Measurements from ENCODE around the gene ENTPD6. TPM values are rescaled to one million over a fixed set of nuclear protein-coding genes. Genes with fewer than 3 reads are reported as not detected.
A peak's percentile ranks its signal among the peaks of the same experiment; 100 is the strongest.

ENTPD6 gene
- total RNA-seq, 1 experiment from 2014 or later, result 53.5 TPM

DNA sequence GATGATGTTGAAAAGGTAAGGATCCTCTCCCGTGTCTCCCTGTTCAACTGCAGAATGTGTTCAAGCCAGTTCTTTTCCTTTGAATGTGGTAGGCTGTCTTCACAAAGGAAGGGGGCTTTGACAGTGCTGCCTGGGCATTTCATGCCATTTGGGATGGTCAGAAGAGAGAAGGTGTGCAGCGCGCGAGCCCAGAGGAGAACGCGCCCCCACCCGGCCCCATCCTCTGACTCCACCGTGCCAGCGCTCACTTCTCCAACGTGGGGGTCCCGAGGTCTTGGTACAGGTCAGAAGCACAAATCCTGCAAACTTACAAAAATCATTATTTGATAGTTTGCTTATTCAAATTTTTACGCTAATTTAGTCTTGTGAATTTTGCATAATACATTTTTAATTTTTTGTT lies 14.4 kb downstream of the ENTPD6 start:
- Histone ChIP-seq H3K4me3 (no peak overlapping the region), H3K9me3 (replicated peaks) (no peaks in the 10 kb centered on the region), H3K27ac (no peak overlapping the region), H3K36me3 (peaks cover 23% of the 10 kb centered on the region), H3K4me1 (no peaks in the 10 kb centered on the region), H3K27me3 (no peaks in the 10 kb centered on the region)
- DNase-seq, result no peak

DNA sequence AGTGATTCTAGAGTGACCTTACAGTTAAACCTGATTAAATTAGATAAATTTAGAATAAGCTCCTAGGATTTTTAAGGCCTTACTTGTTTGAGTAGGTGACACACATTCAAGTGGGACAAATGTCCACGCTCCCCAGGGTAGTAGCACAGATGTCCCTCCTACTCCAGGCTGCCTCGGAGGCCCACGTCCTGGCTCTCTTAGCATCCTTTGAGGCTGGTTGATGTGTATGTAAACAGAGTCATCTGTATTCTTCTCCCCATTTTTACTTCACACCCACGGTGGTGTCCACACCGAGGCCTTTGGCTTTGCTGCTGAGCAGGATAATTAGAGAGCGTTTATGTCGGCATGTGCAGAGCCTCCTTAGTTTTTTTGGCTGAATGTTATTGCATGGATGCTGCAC lies 15.8 kb downstream of the ENTPD6 start:
- no peaks in the 10 kb centered on the region for H3K9me3 ChIP-seq (replicated peaks)
- DNase-seq, result no peak
- H3K4me1 ChIP-seq, result no peaks in the 10 kb centered on the region
- H3K27ac ChIP-seq, result no peak overlapping the region
- peaks cover 32% of the 10 kb centered on the region for H3K36me3 ChIP-seq
- no peaks in the 10 kb centered on the region for H3K27me3 ChIP-seq
- no peak overlapping the region for H3K4me3 ChIP-seq

DNA sequence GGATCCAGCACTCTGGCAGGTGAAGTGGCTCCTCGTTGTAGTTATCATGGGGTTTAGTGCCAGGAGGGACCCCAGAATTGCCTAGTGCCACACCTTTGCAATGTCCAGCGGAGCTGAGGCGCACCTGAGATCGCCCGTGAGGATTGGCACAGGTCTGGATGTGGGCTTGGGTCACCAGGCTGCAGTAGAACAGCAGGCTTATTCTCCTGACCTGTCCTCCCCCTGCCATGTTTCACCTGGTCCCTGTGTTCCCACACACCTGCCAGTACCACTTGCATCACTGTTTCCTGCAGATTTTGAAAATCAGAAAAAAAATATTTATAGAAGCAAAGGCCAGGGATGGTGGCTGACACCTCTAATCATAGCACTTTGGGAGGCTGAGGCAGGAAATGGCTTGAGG lies 16.7 kb downstream of the ENTPD6 start:
- no peaks in the 10 kb centered on the region for H3K9me3 ChIP-seq (replicated peaks)
- peaks cover 30% of the 10 kb centered on the region for H3K36me3 ChIP-seq
- H3K27me3 ChIP-seq, result no peaks in the 10 kb centered on the region
- H3K4me3 ChIP-seq, result no peak overlapping the region
- no peak overlapping the region for H3K27ac ChIP-seq
- no peaks in the 10 kb centered on the region for H3K4me1 ChIP-seq
- no peak for DNase-seq

DNA sequence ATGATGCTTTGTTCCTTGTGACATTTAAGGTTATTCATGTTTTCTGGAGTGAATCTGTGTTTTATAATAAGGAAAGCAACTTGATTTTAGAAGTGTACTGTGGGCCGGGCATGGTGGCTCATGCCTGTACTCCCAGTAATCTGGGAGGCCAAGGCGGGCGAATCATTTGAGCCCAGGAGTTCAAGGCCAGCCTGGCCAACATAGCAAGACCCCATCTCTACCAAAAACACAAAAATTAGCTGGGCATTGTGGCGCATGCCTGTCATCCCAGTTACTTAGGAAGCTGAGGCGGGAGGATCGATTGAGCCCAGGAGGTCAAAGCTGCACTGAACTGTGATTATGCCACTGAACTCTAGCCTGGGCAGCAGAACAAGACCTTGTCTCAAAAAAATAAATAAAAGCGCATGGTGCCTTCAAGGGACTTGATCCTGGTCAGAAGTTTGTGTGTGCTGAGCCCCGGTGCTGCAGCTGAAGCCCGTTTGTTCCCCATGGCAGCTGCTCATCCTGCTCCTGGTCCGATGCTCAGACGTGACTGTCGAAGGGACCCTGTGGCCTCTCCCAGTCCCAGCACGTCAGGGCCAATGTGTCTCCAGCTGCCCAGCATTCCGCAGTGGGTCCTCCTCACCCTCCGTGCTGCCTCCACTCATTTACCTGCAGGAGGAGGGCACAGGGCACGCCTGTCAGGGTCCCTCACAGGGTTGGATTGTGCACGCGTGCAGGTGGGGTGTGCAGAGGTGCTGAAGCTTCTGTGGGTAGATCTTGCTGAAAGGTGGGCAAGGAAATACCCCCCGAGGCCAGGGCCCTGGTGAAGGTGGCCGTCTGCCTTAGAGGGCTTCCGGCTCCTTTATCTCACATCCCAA lies 18.3 kb downstream of the ENTPD6 start:
- no peak for DNase-seq
- Histone ChIP-seq H3K9me3 (replicated peaks) (no peaks in the 10 kb centered on the region), H3K4me1 (peaks cover 2% of the 10 kb centered on the region), H3K4me3 (no peak overlapping the region), H3K27ac (no peak overlapping the region), H3K27me3 (no peaks in the 10 kb centered on the region), H3K36me3 (peaks cover 32% of the 10 kb centered on the region)

GRCh38 chr20:25214426-25214790 lies 18.9 kb downstream of the ENTPD6 start:
- Histone ChIP-seq H3K27ac (no peak overlapping the region), H3K27me3 (no peaks in the 10 kb centered on the region), H3K4me3 (no peak overlapping the region), H3K4me1 (peaks cover 8% of the 10 kb centered on the region), H3K9me3 (replicated peaks) (no peaks in the 10 kb centered on the region), H3K36me3 (peaks cover 32% of the 10 kb centered on the region)
- DNase-seq, result no peak

DNA sequence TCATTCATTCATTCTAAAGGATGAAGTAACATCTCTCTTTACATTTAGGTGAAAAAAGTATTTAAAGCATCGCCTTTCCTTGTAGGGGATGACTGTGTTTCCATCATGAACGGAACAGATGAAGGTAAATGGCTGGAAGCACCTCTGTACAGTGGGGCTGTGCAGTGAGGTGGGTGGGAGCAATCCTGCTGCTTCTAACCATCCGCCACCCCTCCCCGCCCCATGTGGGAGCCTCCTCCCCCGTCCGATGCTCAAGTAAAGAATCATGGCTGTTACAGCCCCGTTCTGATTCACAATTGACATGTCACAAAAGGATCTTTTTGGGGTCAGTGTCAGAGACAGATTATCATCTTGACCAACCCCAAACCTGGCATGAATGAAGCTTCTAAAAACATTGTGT lies 19.3 kb downstream of the ENTPD6 start:
- no peak for DNase-seq
- Histone ChIP-seq H3K9me3 (replicated peaks) (no peaks in the 10 kb centered on the region), H3K27me3 (no peaks in the 10 kb centered on the region), H3K27ac (no peak overlapping the region), H3K4me1 (peaks cover 12% of the 10 kb centered on the region), H3K36me3 (peaks cover 32% of the 10 kb centered on the region), H3K4me3 (no peak overlapping the region)

GRCh38 chr20:25215521-25215920 lies 20.0 kb downstream of the ENTPD6 start:
- peaks cover 30% of the 10 kb centered on the region for H3K36me3 ChIP-seq

GRCh38 chr20:25216199-25216945 lies 20.9 kb downstream of the ENTPD6 start:
- H3K27ac ChIP-seq, result no peak overlapping the region
- peaks cover 28% of the 10 kb centered on the region for H3K36me3 ChIP-seq
- H3K4me1 ChIP-seq, result peaks cover 24% of the 10 kb centered on the region
- no peak for DNase-seq
- no peak overlapping the region for H3K4me3 ChIP-seq
- H3K9me3 ChIP-seq (replicated peaks), result no peaks in the 10 kb centered on the region
- no peaks in the 10 kb centered on the region for H3K27me3 ChIP-seq

More at GRCh38 chr20:25215521-25215920, 20.0 kb downstream of the ENTPD6 start:
- no peak overlapping the region for H3K27ac ChIP-seq
- no peaks in the 10 kb centered on the region for H3K27me3 ChIP-seq
- peaks cover 18% of the 10 kb centered on the region for H3K4me1 ChIP-seq
- H3K9me3 ChIP-seq (replicated peaks), result no peaks in the 10 kb centered on the region
- no peak overlapping the region for H3K4me3 ChIP-seq
- no peak for DNase-seq

DNA sequence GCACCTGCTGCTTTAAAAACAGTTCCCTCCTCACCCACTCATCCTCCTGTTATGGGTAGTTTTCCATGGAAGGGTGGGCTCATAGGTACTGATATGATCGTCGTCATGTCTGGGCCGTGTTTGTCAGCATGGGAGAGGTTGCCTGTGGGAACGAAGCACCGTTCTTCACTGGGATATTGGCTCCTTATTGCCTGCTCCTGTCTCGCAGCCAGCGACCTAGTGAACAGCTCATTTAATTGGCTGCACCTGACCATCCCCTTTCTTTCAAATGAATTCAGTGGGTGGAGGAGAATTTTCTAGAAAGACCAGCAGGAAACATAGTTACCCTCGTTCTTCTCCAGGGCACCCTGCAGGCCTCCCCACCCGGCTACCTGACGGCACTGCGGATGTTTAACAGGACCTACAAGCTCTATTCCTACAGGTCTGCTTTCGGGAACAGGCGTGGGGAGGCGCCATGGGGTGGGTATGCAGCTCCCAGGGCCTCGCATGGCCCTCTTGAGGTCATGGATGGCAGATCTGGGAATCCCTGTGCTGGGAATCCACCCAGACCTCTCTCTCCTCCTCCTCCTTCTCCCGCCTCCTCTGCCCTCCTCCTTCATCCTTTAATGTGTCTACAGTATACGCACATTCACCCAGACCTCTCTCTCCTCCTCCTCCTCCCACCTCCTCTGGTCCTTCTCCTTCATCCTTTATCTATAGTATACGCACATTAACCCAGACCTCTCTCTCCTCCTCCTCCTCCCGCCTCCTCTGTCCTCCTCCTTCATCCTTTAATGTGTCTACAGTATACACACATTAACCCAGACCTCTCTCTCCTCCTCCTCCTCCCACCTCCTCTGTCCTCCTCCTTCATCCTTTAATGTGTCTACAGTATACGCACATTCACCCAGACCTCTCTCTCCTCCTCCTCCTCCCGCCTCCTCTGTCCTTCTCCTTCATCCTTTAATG lies 21.9 kb downstream of the ENTPD6 start:
- Histone ChIP-seq H3K4me1 (peaks cover 27% of the 10 kb centered on the region), H3K27me3 (no peaks in the 10 kb centered on the region), H3K9me3 (replicated peaks) (no peaks in the 10 kb centered on the region), H3K4me3 (no peak overlapping the region), H3K27ac (no peak overlapping the region), H3K36me3 (peaks cover 24% of the 10 kb centered on the region; the same call in 1 of the 2 replicates)
- no peak for DNase-seq

DNA sequence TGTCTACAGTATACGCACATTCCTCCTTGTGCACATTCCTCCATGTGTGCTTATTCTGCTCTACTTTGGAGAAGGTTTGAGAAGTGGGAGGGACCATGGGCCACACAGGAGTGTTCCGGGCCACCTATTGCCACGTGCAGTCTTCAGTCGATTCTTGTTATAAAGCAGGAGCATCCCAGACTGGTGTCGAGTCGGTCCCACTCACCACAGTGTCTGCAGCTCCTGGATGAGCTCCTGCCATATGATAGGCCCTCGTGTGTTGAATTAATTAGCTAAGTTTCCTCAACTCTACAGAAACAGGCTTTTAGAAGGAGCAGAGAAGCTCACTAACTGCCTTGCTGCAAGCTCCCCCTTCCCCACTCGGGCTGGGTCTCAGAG lies 22.6 kb downstream of the ENTPD6 start:
- DNase-seq, result no peak
- H3K36me3 ChIP-seq, result peaks cover 21% of the 10 kb centered on the region; the same call in 1 of the 2 replicates

GRCh38 chr20:25218492-25218891 lies 23.0 kb downstream of the ENTPD6 start:
- no peak overlapping the region for H3K27ac ChIP-seq
- H3K27me3 ChIP-seq, result no peaks in the 10 kb centered on the region
- no peak overlapping the region for H3K4me3 ChIP-seq
- no peak for DNase-seq
- no peaks in the 10 kb centered on the region for H3K9me3 ChIP-seq (replicated peaks)
- peaks cover 36% of the 10 kb centered on the region for H3K4me1 ChIP-seq
- peaks cover 17% of the 10 kb centered on the region; the same call in 1 of the 2 replicates for H3K36me3 ChIP-seq

More for the DNA sequence above, 22.6 kb downstream of the ENTPD6 start:
- H3K27me3 ChIP-seq, result no peaks in the 10 kb centered on the region
- H3K4me3 ChIP-seq, result no peak overlapping the region
- H3K27ac ChIP-seq, result no peak overlapping the region
- H3K4me1 ChIP-seq, result peaks cover 32% of the 10 kb centered on the region
- H3K9me3 ChIP-seq (replicated peaks), result no peaks in the 10 kb centered on the region

- Histone ChIP-seq H3K9me3 (replicated peaks) (no peaks in the 10 kb centered on the region), H3K4me1 (peaks cover 42% of the 10 kb centered on the region), H3K27me3 (no peaks in the 10 kb centered on the region), H3K27ac (peak overlapping the region; percentile 39), H3K4me3 (no peak overlapping the region), H3K36me3 (peaks cover 16% of the 10 kb centered on the region; the same call in 1 of the 2 replicates)
- DNase-seq, result no peak
Observed at GRCh38 chr20:25219365-25219764, 23.9 kb downstream of the ENTPD6 start.

DNA sequence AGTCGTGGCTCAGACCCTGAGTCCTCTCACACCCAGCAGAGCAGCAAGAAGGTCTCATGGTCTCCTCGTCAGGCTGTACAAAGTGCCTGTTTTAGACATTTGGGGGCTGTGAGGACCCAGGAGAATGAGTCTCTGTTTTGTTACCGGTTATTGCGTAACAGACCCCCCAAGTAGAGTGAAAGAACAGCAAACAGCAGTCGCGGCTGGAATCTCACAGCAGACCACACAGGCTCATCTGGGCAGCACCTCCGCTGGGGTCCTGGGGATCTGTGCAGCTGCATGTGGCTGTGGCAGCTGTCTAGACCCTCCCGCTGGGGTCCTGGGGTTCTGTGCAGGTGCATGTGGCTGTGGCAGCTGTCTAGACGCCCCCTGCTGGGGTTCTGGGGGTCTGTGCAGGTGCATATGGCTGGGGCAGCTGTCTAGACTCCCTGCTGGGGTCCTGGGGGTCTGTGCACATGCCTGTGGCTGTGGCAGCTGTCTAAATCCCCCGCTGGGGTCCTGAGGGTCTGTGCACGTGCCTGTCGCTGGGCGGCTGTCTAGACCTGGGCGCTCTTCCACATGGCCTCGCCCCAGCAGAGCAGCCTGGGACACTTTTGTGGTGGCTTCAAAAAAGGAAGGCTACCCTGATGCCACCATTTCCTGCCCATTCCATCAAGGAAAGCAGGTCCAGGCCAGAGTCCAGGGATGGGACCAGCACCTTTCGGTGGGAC lies 24.7 kb downstream of the ENTPD6 start:
- DNase-seq, result peak; percentile 98
- H3K9me3 ChIP-seq (replicated peaks), result no peaks in the 10 kb centered on the region
- H3K4me3 ChIP-seq, result no peak overlapping the region
- no peaks in the 10 kb centered on the region for H3K27me3 ChIP-seq
- peak overlapping the region; percentile 61 for H3K27ac ChIP-seq
- peaks cover 14% of the 10 kb centered on the region; the same call in 1 of the 2 replicates for H3K36me3 ChIP-seq
- H3K4me1 ChIP-seq, result peaks cover 42% of the 10 kb centered on the region
